C4-2B (cell line): ENCODE data around the gene RGS10.

ENCODE experiments used
- H3K27ac ChIP-seq: fragments of 450-650 bp; 2 replicates; pipeline ENCODE4 v1.5.1; 2017
- CTCF ChIP-seq: fragments of 450-650 bp; conservative IDR thresholded peaks from 2 replicates; pipeline ENCODE4 v1.5.1; 2017; ENCODE audit warnings: mild to moderate bottlenecking
- ZFX ChIP-seq: fragments of 450-650 bp; IDR thresholded peaks from 2 replicates; pipeline ENCODE4 v1.6.1; 2017

The RGS10 gene

GRCh38 chr10:119521443-119522204 lies 20.9 kb downstream of the RGS10 start:
- no peak overlapping the region for H3K27ac ChIP-seq

DNA sequence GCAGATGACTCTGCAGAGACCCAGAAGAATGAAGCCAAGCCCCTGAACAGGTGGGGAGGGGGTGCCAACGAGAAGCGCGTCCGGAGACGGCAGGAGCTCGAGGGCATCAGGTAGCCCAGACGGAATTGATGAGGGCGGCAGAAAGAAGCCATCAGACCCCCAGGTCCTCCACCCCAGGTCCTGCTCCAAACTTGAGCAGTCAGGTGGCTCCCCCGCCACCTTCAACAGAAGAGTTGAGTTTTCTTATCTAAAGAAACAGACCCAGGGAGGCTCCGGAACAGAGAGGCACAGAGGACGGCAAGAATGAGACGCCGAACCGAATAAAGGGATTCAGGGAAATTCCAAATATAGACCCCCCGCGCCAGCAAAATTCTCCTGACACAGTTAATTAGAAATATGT lies 22.2 kb downstream of the RGS10 start:
- TF ChIP-seq CTCF = no peak
- no peak for TF ChIP-seq ZFX
- no peak overlapping the region for H3K27ac ChIP-seq

More at GRCh38 chr10:119521443-119522204, 20.9 kb downstream of the RGS10 start:
- TF ChIP-seq ZFX (no peak), CTCF (no peak)

- H3K27ac ChIP-seq = no peak overlapping the region
Observed at GRCh38 chr10:119518936-119519335, 23.6 kb downstream of the RGS10 start.

DNA sequence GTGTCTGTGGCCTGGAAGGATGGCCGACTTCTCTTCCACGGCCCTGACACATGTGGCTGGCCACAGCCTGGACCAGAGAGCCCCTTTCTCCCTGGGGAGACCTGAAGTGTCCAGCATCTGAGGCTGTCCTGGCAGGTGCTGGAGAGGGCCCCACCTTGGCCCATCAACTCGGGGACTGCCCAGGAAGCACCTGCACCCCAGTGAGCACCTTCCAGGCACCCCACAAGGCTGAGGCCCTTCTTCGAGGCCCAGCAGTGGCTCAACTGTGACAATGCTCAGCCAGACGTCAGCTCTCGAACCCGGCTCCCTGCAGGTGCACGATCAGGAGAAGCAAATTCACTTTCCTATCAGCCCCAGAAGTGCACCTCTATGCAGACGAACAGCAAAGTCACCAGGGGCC lies 24.3 kb downstream of the RGS10 start:
- H3K27ac ChIP-seq = no peak overlapping the region
- TF ChIP-seq ZFX (no peak), CTCF (no peak)

More at GRCh38 chr10:119518936-119519335, 23.6 kb downstream of the RGS10 start:
- no peak for TF ChIP-seq CTCF
- no peak for TF ChIP-seq ZFX

GRCh38 chr10:119517235-119518141 lies 25.0 kb downstream of the RGS10 start:
- H3K27ac ChIP-seq = no peak overlapping the region
- no peak for TF ChIP-seq ZFX
- no peak for TF ChIP-seq CTCF

DNA sequence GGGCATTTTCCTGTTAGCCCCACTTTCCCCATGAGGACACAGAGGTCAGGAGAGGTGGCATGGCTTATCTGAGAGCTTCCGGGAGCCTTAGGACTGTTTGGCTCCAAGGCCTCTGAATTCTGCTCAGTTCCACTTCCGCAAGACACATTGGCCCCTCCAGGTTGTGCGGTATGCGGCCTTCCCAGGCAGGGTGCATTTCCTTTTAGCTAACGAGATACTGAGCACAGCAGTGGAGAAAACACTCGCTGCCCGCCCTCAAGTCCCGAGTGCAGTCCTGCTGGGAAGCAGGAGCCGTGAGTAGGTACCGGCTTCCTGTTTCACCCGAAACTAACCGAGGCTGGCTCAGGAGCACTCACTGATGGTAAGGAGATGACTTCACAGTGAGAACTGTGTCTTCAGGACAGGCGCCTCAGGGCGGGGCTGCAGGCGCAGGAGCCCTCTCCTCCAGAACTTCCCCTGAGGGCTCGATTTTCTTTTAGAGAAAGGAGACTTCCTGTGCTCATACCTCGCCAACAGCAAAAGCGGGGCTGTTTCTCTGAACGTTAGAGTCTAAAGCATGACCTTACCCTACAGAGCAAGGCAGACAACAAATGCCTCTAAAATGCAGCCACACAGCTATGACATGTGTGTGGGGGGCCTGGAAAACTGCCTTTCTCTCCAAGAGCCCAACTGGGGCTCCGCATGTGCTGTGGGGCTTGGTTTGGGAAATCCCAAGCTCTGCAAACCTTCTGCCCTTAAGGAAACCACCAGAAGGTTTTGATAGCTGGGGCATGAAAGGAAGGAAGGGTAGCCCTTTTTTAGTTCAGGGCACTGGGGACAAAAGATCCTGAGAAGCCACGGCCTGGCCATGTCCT lies 25.9 kb downstream of the RGS10 start:
- H3K27ac ChIP-seq = no peak overlapping the region
- TF ChIP-seq ZFX (no peak), CTCF (no peak)
